CD4-positive, alpha-beta T cell treated with Interleukin-15 for 1 hour (primary cell): ENCODE data around the gene SASH1.

Source experiments
- DNase-seq: peaks from one replicate; pipeline ENCODE4 v3.0.0-alpha.2; 2020

The SASH1 gene

DNA sequence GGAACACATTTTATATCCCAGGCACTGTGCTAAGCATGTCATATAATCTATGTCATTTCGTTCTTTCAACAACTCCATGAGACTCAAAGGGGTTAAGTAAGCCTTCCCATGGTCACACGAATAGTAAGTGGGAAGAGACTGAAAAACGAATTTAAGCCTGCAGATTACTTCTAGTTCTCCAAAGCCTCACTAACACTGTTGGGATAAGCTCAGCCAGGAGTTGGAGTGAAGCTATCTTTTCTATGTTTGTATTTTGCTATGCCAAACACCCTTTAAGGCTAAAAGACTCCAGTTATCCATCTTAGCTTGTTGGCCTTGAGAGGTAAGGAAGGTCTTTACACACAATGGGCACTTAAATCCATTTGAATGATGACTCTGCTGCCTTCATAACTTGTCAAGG lies 256.1 kb downstream of the SASH1 start:
- no peak for DNase-seq

DNA sequence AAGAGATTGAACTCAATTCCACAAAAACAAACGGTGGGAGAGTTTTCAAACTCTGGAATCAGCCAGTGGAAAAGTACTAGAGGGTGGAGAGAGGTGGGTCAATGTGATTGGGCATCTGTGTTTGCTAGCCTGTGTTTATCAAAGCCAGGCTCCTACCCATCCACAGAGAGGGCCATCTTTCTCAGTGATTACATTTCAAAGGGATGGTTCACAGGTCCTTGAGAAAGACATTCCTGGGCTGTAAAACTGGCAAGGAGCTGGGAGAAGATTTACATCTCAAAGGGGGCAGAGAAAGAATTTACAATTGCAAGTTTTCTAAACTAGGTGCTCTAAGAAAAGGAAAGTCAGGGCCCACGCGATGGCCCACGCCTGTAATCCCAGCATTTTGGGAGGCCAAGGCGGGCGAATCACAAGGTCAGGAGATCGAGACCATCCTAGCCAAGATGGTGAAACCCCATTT lies 257.4 kb downstream of the SASH1 start:
- no peak for DNase-seq
